ENCODE measurements around the gene PLSCR5.

GRCh38 chr3:146547235-146547835 lies 57.8 kb downstream of the PLSCR5 start:
- TF ChIP-seq, protein P1, sequence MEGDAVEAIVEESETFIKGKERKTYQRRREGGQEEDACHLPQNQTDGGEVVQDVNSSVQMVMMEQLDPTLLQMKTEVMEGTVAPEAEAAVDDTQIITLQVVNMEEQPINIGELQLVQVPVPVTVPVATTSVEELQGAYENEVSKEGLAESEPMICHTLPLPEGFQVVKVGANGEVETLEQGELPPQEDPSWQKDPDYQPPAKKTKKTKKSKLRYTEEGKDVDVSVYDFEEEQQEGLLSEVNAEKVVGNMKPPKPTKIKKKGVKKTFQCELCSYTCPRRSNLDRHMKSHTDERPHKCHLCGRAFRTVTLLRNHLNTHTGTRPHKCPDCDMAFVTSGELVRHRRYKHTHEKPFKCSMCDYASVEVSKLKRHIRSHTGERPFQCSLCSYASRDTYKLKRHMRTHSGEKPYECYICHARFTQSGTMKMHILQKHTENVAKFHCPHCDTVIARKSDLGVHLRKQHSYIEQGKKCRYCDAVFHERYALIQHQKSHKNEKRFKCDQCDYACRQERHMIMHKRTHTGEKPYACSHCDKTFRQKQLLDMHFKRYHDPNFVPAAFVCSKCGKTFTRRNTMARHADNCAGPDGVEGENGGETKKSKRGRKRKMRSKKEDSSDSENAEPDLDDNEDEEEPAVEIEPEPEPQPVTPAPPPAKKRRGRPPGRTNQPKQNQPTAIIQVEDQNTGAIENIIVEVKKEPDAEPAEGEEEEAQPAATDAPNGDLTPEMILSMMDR (IDR thresholded peaks at IDR 0.05): no peak
- TF ChIP-seq POLR2A (IDR thresholded peaks at IDR 0.05): no peak
